HG03095 (cell line): ENCODE data around the gene SUSD4.

Experiments used
- ATAC-seq: cut with Tn5 transposase; IDR thresholded peaks from one replicate; pipeline ENCODE4 v1.9.1; 2021; ENCODE audit warnings: moderate library complexity; ENCODE audit not compliant: unreplicated experiment

Gene SUSD4

DNA sequence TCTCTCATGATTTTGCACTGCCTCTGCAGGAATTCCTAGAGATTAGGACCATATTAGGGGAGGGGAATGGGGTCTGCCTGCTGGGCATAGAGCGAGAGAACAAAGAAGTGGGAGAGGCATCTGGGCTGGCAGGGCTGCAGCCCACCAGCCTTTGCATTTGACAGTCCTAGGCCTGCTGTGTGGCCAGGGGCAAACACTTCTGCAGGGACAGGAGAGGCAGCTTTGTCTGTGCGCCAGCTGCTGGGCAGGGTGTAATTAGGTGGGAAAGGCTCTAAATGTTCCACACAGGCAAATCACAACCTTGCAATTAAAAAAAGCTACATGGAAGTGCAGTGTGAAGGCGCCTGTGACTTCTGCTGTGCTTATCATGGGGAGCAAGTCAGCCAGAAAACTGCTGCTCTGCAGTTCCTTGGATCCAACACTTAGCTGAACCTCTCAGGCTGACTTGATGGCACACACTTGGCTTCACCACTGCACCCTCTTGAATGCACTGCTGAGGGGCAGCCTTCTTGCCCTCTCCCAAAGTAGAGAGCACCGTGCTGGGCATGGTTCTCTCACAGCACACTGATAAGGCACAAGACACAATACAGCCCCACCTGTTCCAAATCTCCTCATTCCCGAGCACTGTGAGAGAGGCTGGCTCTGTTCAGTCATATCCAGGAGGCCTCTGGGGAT, 147.3 kb downstream of the SUSD4 start:
- no peak for ATAC-seq

DNA sequence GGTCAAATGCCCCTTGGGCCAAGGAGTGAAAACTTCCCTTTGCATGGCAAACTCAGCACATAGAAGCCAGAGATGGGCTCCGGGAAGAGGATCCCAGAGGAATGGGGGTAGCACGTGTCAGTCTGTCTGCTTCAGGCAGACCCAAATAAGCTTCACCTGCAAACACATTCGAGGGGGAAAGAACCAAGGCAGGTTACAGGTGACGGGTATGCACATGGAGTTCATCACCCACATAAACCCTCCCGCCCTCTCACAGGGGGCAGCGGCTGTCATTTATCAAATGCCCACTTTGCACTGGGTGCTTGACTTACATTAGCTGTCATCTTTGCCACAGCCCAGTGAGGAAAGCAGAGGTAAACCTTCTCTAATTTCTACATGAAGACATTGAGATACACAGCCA, 147.9 kb downstream of the SUSD4 start:
- no peak for ATAC-seq

DNA sequence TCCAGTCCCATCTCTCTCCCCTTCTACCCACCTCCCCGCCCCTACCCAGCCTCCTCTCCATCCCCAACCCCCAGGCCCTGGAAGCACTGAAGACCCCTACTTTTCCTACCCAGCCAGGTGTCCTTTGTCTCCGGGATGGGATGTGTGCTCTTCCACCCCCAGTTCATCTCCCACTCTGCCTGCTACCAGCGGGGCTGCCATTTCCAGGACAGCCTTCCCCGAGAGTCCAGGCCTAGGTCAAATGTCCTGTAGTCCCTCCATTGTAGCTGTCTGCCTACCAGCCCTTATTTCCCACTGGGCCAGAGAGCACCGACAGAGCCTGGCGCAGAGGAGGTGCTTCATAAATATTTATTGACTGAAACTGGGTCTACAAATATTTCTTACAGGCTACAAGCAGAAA, 148.9 kb downstream of the SUSD4 start:
- ATAC-seq: no peak

DNA sequence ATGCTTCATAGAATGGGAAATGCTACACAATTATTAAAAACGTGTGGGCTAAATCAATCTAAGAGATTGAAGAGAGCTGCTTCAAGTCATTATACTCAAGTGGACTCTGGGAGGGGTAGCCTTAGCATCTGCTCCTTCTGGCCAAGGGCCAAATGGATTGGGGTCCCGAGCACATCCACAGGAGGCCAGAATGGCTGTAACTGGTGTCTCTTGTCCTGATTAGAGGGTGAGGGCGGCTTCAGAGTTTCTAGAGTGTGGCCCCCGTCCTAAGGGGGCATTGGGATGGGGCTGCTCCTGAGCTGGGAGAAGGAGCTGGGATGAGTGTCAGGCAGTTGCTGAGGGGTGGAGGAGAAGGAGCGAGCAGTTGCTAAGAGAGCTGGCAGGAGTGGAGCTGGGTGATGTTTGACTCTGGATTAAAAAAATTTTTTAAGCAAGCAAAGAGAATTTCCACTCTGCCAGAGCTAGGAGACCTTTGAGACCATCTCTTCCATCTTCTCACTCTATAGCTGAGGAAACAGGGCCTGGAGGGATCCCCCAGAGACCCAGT, 149.6 kb downstream of the SUSD4 start:
- no peak for ATAC-seq

DNA sequence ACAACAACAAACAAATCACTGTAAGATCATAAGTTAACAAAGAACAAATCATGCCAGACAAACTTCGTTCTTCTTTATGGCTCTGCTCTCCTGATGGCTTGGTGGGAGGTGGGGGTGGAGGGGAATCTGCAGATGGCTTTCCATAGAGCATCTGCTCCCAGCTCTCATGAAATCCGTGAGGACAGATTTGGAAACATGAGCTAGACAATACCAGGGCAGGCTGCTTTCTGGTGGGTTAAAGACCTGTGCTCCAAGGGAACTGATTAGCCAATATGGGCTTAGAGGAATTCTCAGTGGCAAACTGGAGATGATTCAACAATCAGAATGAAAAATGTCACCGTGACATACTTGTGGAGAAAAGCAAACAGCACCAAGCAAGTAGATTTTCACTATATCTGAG, 151.5 kb downstream of the SUSD4 start:
- ATAC-seq: no peak

DNA sequence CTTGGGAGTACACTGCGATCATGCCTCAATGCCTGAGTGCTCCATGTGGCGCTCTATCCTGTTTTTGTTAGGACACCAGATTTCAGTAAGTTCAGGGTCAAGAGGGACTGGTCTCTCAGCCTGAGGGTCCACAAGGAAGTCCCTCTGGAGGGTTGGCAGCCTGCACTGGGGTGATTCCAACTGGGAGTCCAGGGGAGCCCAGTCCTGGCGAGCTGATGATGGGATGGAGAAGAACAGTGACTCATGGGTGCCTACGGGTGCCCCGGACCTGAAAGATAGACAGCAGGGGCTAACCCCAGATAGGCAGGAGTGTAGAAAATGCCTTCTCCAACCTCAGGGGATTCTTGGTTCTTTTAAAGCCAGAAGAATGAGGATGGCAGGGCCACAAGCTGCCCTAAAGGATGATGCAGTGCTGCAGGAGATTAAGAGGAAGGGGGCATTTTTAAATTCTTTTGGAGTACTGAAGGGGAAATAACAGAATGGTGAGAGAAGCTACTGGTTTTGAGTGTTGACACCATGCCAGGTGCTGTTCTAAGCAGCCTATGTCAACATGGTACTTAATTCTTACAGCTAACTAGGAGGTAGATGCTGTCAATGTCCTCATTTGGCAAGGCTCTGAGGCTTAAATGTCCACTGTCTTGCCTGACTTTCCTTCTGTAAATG, 152.5 kb downstream of the SUSD4 start:
- no peak for ATAC-seq

DNA sequence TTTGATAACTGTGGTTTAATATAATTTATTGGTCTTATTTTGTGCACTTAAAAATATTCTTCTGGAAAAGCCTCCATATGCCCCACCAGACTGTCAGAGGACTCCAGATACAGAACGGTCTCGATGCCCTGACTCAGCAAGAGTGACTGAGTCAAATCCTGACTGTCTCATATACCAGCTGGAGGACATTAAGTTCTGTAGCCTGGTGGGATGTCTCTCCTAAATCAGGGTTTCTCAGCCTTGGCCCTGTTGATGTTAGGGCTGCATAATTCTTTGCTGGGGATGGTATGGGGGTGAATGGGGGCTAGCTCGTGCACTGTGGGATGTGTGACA, 153.2 kb downstream of the SUSD4 start:
- ATAC-seq: no peak

DNA sequence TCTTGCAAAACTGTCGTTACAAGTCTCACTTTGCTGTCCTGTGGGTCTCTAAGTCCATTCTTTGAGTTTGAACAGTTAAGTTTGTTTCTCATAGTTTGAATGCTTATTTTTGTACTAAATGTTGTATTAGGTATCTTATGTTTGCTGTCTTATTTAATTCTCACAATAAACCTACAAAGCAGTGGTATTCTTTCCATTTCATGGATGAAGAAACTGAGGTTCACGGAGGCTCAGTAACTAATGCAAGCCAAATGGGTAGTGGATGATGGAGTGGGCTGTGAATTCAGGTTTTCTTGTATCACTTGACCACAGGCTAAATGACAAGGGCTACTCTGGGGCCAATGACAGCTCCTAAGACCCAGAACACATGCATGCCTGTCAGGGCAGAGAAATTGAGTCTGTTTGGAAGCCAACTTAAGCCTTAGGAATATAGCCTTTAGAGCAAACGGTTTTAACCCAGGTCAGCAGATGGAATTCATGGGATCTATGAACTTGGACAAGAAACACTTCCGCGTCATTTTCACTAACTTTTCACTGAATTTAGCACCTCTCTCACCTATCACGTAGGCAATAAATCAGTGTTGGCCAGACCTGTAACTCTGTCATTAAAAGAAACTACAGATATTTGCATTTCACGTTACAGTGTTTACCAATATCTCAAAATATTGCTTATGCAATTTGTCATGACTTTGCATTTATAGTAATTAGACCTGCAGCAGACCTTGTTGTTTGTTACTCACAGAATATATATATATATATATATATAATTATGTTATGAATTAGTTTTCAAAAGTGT, 153.8 kb downstream of the SUSD4 start:
- ATAC-seq: no peak

DNA sequence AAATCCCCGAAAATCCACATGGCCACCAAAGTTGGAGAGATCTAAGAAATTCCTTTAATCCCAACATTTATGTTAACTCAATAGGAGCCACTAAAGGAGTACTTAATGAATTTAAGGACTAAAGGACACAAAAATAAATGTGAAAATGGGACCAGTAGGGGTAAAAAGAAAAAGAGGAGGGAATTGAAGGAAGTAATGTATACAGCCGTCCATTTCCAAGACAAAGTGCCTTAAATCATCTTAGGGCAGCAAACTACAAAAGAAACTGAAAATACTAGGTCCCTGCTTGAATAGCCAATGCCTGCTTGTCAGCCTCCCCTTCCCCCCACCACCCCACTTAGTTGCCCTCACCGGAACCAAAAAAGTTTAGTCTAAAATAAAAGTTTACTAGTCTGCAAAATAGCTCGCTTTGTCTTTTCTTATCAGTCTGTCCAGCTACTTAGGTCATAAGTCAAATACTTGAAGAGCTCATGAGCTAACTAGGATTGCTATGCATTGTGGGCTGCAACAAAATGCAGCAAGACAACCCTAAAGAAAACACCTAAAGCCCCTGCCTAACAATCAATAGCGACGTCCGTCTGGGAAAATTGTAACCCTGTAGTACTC, 154.6 kb downstream of the SUSD4 start:
- ATAC-seq: no peak

DNA sequence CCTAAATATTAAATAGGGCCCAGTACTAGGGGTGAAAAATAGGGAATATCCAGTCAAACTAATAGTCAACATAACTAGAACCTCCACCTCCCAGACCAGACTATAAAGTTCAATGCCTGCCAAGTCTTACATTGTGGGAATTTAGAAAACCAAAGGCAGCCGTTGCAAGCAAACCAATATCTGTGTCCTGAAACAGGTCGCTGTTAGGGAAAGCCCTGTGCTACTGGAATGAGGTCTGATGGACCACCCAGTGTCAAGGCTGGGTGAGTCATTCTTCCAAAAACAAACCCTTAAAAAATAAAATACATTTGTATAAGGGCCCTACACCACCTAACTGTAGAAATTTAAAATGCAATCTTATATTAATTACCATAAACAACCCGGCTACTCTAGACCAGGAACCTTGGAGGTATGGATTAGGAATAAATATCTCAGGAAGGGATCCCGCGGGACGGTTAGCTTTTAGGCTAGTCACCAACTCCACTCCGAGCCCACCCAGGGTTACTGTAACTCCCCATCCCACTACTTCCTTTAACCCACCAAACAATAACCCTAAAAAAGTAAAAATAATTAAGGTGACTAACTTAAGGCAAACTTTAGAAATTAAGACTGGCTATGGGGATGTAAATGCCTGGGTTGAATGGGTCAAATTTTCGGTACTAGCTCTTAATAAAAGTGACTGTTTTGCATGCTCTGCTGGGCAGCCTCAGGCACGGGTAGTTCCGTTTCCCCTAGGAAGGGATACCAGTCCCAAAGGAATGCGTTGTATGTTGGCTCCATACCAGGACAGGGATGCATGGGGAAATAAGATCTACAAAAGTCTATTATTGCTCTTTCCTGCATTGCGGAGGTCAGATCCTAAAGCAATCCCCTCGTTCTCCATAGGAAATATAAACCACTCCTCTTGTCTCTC, 155.6 kb downstream of the SUSD4 start:
- ATAC-seq: no peak

DNA sequence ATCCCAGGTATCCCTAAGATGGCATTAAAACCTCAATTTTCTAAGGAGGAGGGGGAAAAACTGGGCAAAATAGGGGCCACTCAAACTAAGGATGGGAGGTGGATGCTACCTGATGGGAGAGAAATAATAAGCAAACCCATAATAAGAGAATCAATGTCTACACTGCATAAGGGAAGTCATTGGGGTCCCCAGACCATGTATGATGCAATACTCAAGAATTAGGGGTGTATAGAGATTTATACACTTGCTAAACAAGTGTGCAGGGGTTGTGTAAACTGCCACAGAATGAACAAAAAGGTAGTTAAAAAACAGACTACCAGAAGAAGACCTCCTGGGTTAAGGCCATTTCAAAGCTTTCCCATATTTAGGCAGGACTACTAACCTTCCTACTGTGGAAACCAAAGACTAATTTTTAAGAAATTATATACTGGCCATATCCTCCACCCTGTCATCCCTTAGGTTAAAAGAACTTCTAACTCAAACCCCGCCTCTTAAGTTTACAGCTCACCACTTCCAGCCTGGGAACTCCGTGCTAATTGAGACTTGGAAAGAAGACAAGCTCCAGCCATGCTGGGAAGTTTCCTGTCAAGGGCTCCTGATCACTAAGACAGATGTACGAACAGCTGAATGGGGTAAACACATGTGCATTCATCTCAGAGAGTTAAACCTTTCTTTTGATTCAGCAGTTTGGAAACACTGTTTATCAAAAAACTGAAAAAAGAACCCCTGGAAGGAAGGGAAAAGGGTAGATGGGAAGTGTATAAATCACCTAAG, 156.5 kb downstream of the SUSD4 start:
- no peak for ATAC-seq

DNA sequence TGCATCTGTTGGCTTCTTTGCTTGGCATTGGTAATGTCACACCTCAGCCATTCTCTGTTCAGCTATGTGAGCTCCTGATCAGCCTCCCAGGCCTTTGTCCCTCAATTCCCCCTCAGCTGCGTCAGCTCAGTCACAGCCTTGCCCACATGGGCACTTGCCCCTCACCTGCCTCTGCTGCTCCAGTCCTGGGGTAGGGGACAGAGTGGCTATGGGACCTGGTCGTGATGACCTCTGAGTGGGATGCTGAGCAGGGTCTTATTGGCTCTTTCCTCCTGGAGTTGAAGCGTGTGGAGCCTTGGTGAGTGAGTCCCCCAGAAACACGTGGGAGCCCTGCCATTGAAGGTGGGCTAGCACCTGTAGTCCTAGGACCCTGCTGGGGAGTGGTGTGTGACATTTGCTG, 159.6 kb downstream of the SUSD4 start:
- no peak for ATAC-seq

DNA sequence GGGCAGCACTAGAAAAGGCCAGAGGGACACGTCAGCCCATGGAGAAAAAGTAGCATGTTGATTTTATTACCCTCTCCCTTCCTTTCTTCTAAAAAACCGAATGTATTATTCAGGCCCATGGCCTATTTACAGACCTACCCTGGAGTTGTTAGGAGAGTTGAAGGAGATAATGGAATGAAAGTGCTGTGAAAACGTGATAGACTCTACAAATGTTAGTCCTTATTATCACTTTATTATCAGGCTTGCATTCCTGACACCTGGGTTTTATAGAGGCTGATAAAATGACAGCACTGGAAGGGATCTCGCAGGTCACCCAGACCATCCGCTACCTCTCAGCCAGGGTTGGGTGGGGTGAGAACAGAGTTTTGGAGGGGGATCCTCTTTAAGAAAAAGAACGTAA, 160.3 kb downstream of the SUSD4 start:
- no peak for ATAC-seq

DNA sequence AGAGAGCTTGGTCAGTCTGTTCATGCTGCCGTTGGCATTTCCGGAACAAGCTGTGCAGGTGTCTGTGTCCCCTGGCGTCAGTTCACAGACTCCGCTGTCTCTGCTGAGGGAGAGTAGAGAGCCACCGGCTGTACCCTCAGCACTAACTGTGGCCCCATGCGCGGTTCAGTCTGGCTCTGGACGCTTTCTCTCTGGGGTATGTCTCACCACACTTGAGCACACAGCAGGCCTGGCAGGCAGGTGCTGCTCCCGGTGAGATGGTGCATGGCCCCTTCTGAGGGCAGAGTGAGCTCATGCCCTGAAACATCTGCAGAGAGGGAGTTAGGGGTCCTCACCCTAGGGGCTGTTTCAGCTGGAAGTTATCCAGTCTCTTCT, 161.0 kb downstream of the SUSD4 start:
- no peak for ATAC-seq

DNA sequence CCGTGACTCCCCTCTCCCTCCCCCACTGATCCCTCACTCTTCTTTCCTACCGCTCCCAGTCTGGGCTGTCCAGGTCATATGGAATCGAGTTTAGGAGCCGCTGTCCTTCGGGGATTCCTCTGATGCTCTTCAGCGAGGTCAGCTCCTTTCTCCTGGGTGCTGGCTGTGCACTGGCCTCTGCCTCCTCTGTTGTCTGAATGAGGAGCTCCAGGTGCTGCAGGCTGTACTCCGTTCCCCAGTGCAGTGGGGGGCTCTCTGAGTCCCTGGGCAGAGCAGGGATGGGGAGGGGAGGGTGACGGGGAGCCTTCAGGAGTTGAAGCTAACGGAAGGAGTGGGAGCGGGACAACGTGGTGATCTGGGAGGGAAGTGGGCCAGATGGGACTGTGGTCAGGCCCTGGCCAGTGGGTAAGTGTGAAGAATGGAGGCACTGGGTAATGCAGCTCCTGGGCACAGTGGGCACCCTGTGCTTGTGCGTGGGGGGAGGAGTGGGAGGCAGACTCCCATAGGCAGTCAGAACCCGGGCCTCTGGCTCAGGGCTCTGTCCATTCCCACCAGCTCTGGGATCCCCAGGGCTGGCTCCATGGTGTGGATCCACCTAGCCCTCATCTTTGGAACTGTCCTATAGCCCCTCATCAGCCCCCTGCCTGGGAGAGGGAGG, 161.5 kb downstream of the SUSD4 start:
- ATAC-seq: no peak

DNA sequence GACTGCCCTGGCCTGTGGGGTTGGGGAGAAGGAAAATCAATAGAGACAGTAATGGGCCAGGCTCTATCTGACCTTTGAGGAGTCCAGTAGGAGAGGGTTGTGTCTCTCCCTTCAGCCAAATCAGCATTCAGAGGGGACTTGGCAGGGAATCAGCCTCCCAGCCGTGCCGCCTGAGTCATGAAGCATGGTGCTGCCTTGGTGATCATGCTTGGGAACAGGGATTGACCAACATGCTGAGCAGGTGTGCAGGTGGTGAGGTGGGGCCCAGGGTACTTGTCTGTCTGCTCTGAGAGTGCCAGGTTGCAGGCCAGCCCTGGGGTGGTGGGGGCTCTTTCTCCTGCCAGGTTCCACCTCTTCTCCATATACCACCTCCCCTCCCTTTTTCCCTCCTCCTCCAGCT, 162.0 kb downstream of the SUSD4 start:
- ATAC-seq: no peak

DNA sequence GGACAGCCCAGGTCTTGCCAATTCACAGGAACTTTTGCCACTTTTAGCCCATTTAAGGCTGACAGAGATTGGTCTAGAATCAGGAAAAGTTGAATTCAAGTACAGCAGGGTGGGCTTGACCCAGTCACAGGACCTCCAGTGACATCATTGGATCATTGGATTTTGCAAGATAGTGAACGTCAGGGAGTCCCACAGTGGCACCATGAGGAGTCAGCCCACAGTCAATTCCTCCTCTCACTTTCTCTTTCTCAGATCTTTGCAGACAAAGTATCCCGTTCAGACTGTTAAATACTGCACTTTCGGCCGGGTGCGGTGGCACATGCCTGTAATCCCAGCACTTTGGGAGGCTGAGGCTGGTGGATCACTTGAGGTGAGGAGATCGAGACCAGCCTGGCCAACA, 163.1 kb downstream of the SUSD4 start:
- no peak for ATAC-seq

DNA sequence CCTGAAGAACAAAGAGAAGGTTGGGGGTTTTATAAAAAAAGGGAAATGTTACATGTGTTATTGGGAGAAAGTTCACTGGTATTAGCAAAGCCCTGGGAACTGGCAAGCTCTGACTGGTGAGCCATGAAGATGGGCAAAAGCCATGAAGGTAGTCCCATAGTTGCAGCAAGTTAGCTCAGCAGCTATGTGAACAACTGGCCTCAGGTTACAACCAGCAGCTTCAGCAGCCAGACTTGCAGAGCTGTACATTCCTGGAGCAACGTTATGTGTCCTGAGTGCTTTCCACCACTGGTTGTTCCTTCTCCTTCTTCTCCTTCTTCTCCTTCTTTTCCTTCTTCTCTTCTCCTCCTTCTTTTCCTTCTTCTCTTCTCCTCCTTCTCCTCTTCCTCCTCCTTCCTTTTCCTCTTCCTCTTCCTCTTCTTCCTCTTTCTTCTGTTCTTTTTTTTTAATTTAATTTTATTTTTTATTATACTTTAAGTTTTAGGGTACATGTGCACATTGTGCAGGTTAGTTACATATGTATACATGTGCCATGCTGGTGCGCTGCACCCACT, 164.8 kb downstream of the SUSD4 start:
- ATAC-seq: no peak

DNA sequence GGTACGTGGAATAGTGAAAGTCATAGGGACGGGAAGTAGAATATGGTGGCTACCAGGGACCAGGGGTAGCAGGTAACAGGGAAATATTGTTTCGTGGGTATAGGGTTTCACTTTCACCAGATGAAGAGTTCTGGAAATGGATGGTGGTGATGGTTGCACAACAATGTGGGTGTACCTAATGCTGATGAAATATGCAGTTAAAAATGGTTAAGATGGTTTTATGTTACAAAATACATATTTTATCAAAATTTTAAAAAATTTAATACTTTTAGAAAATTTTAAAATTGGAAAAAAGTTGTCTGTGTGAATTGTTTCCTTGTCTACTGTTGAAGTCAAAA, 165.4 kb downstream of the SUSD4 start:
- no peak for ATAC-seq
